22Rv1 (cell line): ENCODE data around the gene LIN37.

Source experiments
- ZFX ChIP-seq: fragments of 450-650 bp; IDR thresholded peaks from 2 replicates; pipeline ENCODE4 v1.6.1; 2017; ENCODE audit warnings: antibody characterized with exemption, borderline replicate concordance
- TF ChIP-seq, protein P1 (sequence below): fragments of 450-650 bp; IDR thresholded peaks from 2 replicates; pipeline ENCODE4 v1.5.1; 2017; ENCODE audit warnings: mild to moderate bottlenecking

DNA sequence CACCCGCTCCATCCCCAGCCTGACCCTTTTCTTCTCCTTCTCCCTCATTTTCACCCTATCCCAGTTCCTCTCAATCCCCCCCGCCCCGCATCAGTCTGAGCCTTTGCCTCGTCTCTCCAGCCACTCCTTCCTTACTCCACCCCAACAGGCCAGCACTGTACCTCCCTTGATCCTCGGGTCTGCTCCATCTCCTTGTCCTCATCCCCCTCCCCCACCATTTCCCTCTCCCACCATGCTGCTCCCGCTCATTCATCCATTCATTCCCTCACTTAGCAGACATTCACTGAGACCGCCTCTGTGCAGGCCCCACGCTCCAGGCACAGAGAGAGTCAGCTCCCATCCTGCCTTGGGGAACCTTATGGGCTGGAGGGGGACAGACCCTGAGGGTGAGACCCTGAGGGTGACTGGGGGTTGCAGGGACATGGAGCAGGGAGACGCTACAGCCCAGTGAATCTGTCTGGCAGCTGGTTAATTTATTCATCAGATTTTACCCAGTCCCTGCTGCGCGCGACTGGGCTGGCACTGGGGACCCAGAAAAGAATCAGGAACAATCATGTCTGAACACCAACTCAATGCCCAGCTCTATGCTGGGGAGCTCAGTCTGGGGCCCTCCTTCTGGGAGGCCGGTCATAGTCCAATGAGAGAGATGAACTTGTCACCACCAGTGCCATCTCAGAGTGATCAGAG is 27.9 kb downstream of the LIN37 start:
- TF ChIP-seq, protein P1, sequence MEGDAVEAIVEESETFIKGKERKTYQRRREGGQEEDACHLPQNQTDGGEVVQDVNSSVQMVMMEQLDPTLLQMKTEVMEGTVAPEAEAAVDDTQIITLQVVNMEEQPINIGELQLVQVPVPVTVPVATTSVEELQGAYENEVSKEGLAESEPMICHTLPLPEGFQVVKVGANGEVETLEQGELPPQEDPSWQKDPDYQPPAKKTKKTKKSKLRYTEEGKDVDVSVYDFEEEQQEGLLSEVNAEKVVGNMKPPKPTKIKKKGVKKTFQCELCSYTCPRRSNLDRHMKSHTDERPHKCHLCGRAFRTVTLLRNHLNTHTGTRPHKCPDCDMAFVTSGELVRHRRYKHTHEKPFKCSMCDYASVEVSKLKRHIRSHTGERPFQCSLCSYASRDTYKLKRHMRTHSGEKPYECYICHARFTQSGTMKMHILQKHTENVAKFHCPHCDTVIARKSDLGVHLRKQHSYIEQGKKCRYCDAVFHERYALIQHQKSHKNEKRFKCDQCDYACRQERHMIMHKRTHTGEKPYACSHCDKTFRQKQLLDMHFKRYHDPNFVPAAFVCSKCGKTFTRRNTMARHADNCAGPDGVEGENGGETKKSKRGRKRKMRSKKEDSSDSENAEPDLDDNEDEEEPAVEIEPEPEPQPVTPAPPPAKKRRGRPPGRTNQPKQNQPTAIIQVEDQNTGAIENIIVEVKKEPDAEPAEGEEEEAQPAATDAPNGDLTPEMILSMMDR, result no peak
- no peak for TF ChIP-seq ZFX
